ENCODE data around the gene SLC27A6. TPM values are rescaled to one million over a fixed set of nuclear protein-coding genes. Genes with fewer than 3 reads are reported as not detected.

SLC27A6 gene
- total and polyA plus RNA-seq, 2 of the 13 experiments (the other 11 are each of a cell fraction or from before 2014, with no cell fraction given) = not detected

DNA sequence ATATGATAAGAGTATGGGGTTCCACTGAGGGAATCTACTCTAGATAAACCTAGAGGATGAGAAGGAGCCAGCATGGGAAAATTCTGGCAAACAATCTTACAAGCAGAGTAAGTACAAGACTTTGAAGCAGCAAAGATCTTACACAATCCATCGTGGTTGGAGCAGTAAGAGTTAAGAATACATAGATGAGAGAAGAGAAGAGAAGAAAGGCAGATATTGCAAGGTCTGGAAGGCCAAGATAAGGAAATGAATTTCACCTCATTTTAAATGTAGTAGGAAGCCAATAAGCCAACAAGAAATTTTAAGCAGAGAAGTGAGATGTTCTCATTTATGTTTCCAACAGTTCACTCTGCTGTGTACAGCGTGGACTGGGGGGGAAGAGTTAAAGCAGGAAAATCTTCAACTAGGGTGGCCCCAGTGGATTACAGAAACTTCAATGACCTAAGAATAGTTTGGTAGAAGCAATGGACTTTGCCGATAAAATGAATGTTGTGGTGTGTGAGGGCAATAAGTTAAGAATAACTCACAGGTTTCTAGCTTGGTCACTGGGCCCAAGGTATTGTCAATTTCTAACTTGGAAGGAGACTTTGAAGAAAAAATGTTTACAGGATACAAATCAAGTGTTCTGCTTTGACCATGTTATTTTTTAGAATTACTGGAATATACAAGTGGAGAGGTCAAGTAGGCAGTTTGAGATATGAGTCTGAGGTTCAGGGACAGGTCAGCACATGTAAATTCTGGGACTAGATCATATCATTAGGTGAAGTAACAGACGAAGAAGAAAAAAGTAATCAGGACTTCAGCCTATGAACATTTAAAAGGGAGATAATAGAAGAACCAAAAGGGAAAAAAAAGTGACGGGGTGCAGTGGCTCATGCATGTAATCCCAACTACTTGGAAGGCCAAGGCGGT lies 117.2 kb downstream of the SLC27A6 start:
- WGBS (ENCODE audit: low lambda C conversion rate) = 35% methylated on average over 6 of the region's 6 CpGs
- intact Hi-C loops (cut with micrococcal nuclease; ENCODE audit: unreplicated experiment) (no loop called here), in situ Hi-C loops (cut with HindIII; ENCODE audit: extremely low pct_ligation_motif_present, low pct_unique_long_range_greater_than_20kb) (loop anchor here (25.0 kb wide), 1 partner anchor 1520 kb away; no protein-coding TSS in a partner anchor)
- no peak for ATAC-seq
- no peak overlapping the region for H3K9ac ChIP-seq (ENCODE audit: insufficient read depth, low read depth, low read length)
- no peaks in the 10 kb centered on the region for H3K79me2 ChIP-seq (ENCODE audit: insufficient read depth, low read length)
- no peaks in the 10 kb centered on the region for H3K4me1 ChIP-seq (ENCODE audit: insufficient read depth, low read length)
- no peak overlapping the region for H3K4me2 ChIP-seq (ENCODE audit: low read depth, low read length)
- no TSS peak for BruUV-seq (replicated peaks)
- POLR2A ChIA-PET = no interaction called here
- H3K27me3 ChIP-seq (ENCODE audit: control insufficient read depth in 1 of 2, insufficient read depth in 2 of 2, low read length in 2 of 2) = no peaks in the 10 kb centered on the region
- FAIRE-seq = no peak
- no peaks in the 10 kb centered on the region for H3K36me3 ChIP-seq (replicated peaks in 1 of 2; ENCODE audit: control insufficient read depth in 1 of 2, insufficient read depth in 2 of 2, low read length in 2 of 2)
- H3K9me3 ChIP-seq (ENCODE audit: low read length) = no peaks in the 10 kb centered on the region
- CTCF ChIA-PET (ENCODE audit: low intra/inter-chr PET ratio, low total read pairs) = no interaction called here
- DNase-seq (ENCODE audit: low spot score) = no peak
- H3K27ac ChIP-seq (ENCODE audit: extremely low read length, insufficient read depth, low read length) = no peak overlapping the region
- no peak overlapping the region for H2AFZ ChIP-seq (ENCODE audit: low read length)
- H4K20me1 ChIP-seq (ENCODE audit: insufficient read depth, low read length) = no peaks in the 10 kb centered on the region
- no peak overlapping the region for H3K4me3 ChIP-seq (replicated peaks in 1 of 3; ENCODE audit: insufficient read depth in 1 of 3, low read depth in 2 of 3, low read length in 3 of 3)
- no peak for TF ChIP-seq SRF (IDR thresholded peaks at IDR 0.05; ENCODE audit: low read depth, low read length)
- TF ChIP-seq PCBP1 (IDR thresholded peaks at IDR 0.05; ENCODE audit: borderline replicate concordance, low read depth, low read length) = no peak
- TF ChIP-seq ZC3H4 (CRISPR knock-in tag; IDR thresholded peaks at IDR 0.05; ENCODE audit: borderline replicate concordance) = no peak
- no peak for TF ChIP-seq ZSCAN9 (CRISPR knock-in tag; IDR thresholded peaks at IDR 0.05; ENCODE audit: borderline replicate concordance)
- no peak for TF ChIP-seq ZNF460 (CRISPR knock-in tag; IDR thresholded peaks at IDR 0.05; ENCODE audit: borderline replicate concordance)
- TF ChIP-seq HNRNPLL (IDR thresholded peaks at IDR 0.05; ENCODE audit: low read depth, low read length, poor library complexity, severe bottlenecking) = no peak
- no peak for TF ChIP-seq ZNF160 (CRISPR knock-in tag; IDR thresholded peaks at IDR 0.05)
- TF ChIP-seq KLF11 (CRISPR knock-in tag; IDR thresholded peaks at IDR 0.05) = no peak
- no peak for TF ChIP-seq ZNF124 (CRISPR knock-in tag; IDR thresholded peaks at IDR 0.05)
- TF ChIP-seq, protein P1, sequence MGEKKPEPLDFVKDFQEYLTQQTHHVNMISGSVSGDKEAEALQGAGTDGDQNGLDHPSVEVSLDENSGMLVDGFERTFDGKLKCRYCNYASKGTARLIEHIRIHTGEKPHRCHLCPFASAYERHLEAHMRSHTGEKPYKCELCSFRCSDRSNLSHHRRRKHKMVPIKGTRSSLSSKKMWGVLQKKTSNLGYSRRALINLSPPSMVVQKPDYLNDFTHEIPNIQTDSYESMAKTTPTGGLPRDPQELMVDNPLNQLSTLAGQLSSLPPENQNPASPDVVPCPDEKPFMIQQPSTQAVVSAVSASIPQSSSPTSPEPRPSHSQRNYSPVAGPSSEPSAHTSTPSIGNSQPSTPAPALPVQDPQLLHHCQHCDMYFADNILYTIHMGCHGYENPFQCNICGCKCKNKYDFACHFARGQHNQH (CRISPR knock-in tag; IDR thresholded peaks at IDR 0.05) = no peak
- TF ChIP-seq ZNF441 (CRISPR knock-in tag; IDR thresholded peaks at IDR 0.05; ENCODE audit: borderline replicate concordance) = no peak

Other genes with a start within 250 kb of the SLC27A6 start
- gene ISOC1, start 129.3 kb downstream of the SLC27A6 start, total RNA-seq (2016; rRNA removed; fragmentation: Illumina TruSeq; extraction: Trizol) = 51.3 and 65.0 TPM in 2 replicates
- gene ISOC1, start 129.3 kb downstream of the SLC27A6 start, polyA plus RNA-seq (2011; rRNA removed) = 22.1 and 25.7 TPM in 2 replicates